Transverse colon (tissue), 4 donors: Measurements from ENCODE around the gene KLF13. TPM values are rescaled to one million over a fixed set of nuclear protein-coding genes. Genes with fewer than 3 reads are reported as not detected.
A peak's percentile ranks its signal among the peaks of the same experiment; 100 is the strongest.

Experiments used
- DNase-seq: peaks from one replicate; pipeline ENCODE4 v3.0.0-alpha.2; 2019
- H3K27ac ChIP-seq, 4 donors: fragments of 200-600 bp; sonication (generic); 2 replicates each; pipeline ENCODE4 v1.5.1; 2016 to 2018; ENCODE audit warnings: inconsistent platforms in 4 of 4
- H3K27me3 ChIP-seq: fragments of 200-600 bp; sonication (generic); 2 replicates; pipeline ENCODE4 v1.5.1; 2017; ENCODE audit warnings: inconsistent platforms
- H3K36me3 ChIP-seq, 4 donors: fragments of 200-600 bp; sonication (generic); 2 replicates each; pipeline ENCODE4 v1.5.1; 2017 to 2019; ENCODE audit warnings: inconsistent platforms in 4 of 4
- H3K4me1 ChIP-seq, 4 donors: fragments of 200-600 bp; sonication (generic); 2 replicates each; pipeline ENCODE4 v1.5.1; 2017 to 2020; ENCODE audit warnings: inconsistent platforms in 4 of 4
- H3K4me3 ChIP-seq, 4 donors: fragments of 200-600 bp; sonication (generic); 1 replicate in 1 of 4; 2 replicates in 3 of 4; pipeline versions ENCODE4 v1.5.1 to v1.6.1; 2017 to 2019; ENCODE audit warnings: inconsistent platforms in 4 of 4
- H3K9me3 ChIP-seq, 2 donors: fragments of 200-600 bp; sonication (generic); 2 replicates each; pipeline ENCODE4 v1.5.1; 2017 to 2019; ENCODE audit warnings: inconsistent platforms in 2 of 2
- EP300 ChIP-seq: sonication (generic); formaldehyde crosslinking; IDR thresholded peaks from one replicate; pipeline ENCODE4 v1.6.1; 2017; ENCODE audit warnings: antibody characterized with exemption, low read depth
- POLR2A ChIP-seq: fragments of 450-650 bp; IDR thresholded peaks from one replicate; pipeline ENCODE4 v1.6.1; 2016; ENCODE audit warnings: antibody characterized with exemption, mild to moderate bottlenecking, moderate library complexity
- POLR2AphosphoS5 ChIP-seq, 3 donors: sonication (generic); formaldehyde crosslinking; IDR thresholded peaks; one replicate each; pipeline ENCODE4 v1.6.1; 2016; ENCODE audit warnings: antibody characterized with exemption in 3 of 3
- WGBS, 2 donors: methylation state at CpG; one replicate each; pipeline ENCODE4 v1.1.5; 2018; ENCODE audit warnings: low coverage in 1 of 2; 5-methylcytosine and 5-hydroxymethylcytosine counted together
- in situ Hi-C, 4 donors: fragments of 200-750 bp; cut with MboI; loops; one replicate each; pipeline versions ENCODE4 v1.15.0 to v1.15.1; 2017; ENCODE audit warnings: low sequenced_read_pairs in 3 of 4, low pct_ligation_motif_present in 1 of 4, low pct_unique_long_range_greater_than_20kb in 1 of 4
- intact Hi-C: fragments of 100-400 bp; cut with DNase I; formaldehyde crosslinking; loops from one replicate; pipeline ENCODE4 v1.15.1; 2023; ENCODE audit warnings: low total_unique reads
- total RNA-seq, 4 donors: library from RNA; depleted of rRNA; stranded (reverse); fragments of >200 nt; gene quantifications; one replicate each; pipeline ENCODE4 v1.1.0, GENCODE V29; 2016
- TF ChIP-seq, protein P1 (sequence below), 5 experiments: fragments of 200-600 bp in 3 of 5; fragments of 450-650 bp in 2 of 5; sonication (generic) in 3 of 5; IDR thresholded peaks; 1 replicate in 2 of 5; 2 replicates in 3 of 5; pipeline ENCODE4 v1.5.1; 2016 to 2017; ENCODE audit warnings: antibody characterized with exemption in 5 of 5, inconsistent platforms in 3 of 5, mild to moderate bottlenecking in 2 of 5, moderate library complexity in 1 of 5

Gene KLF13
- total RNA-seq, 4 donors from 2014 or later = 39.0 to 81.2 (median 68.8) TPM

DNA sequence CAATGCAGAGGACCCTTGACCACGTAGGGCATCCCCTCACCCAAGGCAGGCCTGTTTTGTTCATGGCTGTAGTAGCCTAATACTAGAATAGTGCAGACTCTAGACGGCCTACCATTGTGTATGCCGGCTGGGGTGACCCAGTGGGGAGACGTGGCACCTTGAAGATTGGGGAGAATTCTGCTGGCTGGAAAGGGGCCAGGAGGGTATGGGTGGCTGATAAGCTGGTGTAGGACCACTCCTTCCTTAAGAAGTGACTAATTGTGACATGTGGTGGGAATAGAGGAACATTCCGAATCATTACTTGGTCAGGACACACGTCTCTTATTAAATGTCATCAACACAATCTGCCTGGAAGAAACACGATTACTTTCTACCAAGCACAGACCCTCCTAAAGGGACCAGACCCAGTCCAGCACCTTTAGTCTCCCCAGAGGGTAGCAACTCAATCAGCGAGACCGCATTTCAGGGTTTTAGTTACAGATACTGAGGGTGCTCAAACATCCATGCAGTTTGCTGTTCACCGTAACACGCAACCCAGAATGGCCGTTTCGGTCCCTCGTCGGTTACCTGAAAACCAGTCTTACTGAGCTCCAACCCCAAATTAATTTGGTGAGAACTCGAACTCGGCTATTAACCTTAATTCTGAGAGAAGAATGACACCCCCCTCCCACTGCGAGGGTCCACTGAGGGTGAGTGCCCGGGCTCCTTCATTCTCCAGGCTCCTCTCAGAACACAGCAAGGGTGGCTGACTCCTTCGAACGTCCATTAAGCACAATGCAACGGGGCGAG lies 1.6 kb upstream of the KLF13 start:
- Histone ChIP-seq H3K27ac (peak overlapping the region; percentile 98 to 100 (median 100)), H3K4me1 (peaks cover 8 to 28% (median 22%) of the 10 kb centered on the region in 4 donors), H3K27me3 (no peaks in the 10 kb centered on the region), H3K36me3 (no peaks in the 10 kb centered on the region), H3K9me3 (no peaks in the 10 kb centered on the region), H3K4me3 (peak overlapping the region; percentile 61 to 97 (median 88))
- intact Hi-C loops = loop anchor here (5.0 kb wide), 1 partner anchor 108 kb away; no protein-coding TSS in a partner anchor
- no peak for DNase-seq
- no peak for TF ChIP-seq EP300
- in situ Hi-C loops = loop anchor here in 2 of 4 donors (10.0 to 25.0 kb wide), 2 partner anchors 110 to 113 kb away; no protein-coding TSS in a partner anchor
- WGBS, 2 donors = 64 to 69% methylated on average over 8 to 19 of the region's 23 CpGs

DNA sequence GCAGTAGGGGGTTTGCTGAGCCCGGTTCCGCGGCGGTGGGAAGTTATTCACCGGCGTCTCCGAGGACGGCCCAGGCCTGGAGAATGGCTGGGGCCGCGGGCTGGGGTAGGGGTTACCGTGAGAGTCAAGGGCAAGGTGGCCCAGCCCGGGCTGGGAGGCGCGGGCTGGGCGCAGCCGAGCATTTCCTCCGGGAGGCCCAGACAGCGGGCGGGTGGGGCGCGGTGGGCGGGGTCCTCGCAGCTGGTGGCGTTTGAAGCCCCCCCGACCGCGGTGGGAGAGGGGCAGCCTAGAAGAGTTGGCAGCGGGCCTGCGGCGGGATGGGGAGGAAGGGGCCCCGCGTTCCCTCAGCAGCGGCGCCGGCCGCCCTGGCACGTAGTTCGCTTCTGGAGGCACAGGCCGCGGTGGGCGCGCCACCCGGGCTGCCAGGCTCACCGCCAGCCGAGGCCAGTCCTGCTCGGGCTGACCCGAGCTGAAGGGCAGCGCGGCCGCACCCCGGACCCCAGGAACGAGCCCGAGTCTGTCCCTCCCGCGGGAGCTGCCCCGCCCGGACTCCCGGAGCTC lies 960 bp upstream of the KLF13 start:
- in situ Hi-C loops = loop anchor here in 1 of 4 donors (10.0 kb wide), 1 partner anchor 111 kb away; no protein-coding TSS in a partner anchor
- intact Hi-C loops = loop anchor here (5.0 kb wide), 1 partner anchor 108 kb away; no protein-coding TSS in a partner anchor

DNA sequence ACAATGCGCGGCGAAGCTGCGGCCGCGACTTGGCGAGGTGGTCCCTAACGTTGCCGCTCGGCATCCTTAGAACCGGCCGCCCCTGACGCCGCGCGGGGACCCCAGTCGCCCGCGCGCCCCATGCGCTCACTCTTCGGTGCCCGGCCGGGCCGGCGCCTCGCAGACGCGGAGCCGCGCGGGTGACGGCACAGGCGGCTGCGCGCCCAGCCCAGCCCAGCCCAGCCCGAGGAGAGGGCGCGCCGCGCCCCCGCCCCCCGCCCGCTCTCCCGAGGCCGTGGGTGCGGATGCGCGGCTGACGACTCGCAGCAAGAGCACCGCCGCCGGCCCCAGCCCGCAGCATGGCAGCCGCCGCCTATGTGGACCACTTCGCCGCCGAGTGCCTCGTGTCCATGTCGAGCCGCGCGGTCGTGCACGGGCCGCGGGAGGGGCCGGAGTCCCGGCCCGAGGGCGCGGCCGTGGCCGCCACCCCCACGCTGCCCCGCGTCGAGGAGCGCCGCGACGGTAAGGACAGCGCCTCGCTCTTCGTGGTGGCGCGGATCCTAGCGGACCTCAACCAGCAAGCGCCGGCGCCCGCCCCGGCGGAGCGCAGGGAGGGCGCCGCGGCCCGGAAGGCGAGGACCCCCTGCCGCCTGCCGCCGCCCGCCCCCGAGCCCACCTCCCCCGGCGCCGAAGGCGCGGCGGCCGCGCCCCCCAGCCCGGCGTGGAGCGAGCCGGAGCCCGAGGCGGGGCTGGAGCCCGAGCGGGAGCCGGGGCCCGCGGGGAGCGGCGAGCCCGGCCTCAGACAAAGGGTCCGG lies 437 bp downstream of the KLF13 start:
- WGBS, 2 donors = 0% methylated on average over 66 of the region's 130 CpGs; no CpG with 5 or more reads in 1 of the 2 donors
- Histone ChIP-seq H3K9me3 (no peaks in the 10 kb centered on the region), H3K4me1 (peaks cover 20 to 47% (median 41%) of the 10 kb centered on the region in 4 donors), H3K36me3 (no peaks in the 10 kb centered on the region), H3K4me3 (peak overlapping the region; percentile 49 to 94 (median 74)), H3K27ac (peak overlapping the region; percentile 98 to 100 (median 100)), H3K27me3 (no peaks in the 10 kb centered on the region)
- in situ Hi-C loops (loop anchor here in 1 of 4 donors (10.0 kb wide), 1 partner anchor 112 kb away; no protein-coding TSS in a partner anchor), intact Hi-C loops (loop anchor here (5.0 kb wide), 1 partner anchor 110 kb away; no protein-coding TSS in a partner anchor)
- DNase-seq = peak; percentile 76
- TF ChIP-seq POLR2AphosphoS5 (IDR thresholded peaks at IDR 0.05) (peak; percentile 24 to 81 (median 50)), EP300 (no peak)
- TF ChIP-seq, protein P1, sequence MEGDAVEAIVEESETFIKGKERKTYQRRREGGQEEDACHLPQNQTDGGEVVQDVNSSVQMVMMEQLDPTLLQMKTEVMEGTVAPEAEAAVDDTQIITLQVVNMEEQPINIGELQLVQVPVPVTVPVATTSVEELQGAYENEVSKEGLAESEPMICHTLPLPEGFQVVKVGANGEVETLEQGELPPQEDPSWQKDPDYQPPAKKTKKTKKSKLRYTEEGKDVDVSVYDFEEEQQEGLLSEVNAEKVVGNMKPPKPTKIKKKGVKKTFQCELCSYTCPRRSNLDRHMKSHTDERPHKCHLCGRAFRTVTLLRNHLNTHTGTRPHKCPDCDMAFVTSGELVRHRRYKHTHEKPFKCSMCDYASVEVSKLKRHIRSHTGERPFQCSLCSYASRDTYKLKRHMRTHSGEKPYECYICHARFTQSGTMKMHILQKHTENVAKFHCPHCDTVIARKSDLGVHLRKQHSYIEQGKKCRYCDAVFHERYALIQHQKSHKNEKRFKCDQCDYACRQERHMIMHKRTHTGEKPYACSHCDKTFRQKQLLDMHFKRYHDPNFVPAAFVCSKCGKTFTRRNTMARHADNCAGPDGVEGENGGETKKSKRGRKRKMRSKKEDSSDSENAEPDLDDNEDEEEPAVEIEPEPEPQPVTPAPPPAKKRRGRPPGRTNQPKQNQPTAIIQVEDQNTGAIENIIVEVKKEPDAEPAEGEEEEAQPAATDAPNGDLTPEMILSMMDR (IDR thresholded peaks at IDR 0.05) = no peak

More for the DNA sequence above, 960 bp upstream of the KLF13 start:
- peak; percentile 77 for DNase-seq
- Histone ChIP-seq H3K27me3 (no peaks in the 10 kb centered on the region), H3K27ac (peak overlapping the region; percentile 98 to 100 (median 100)), H3K4me1 (peaks cover 8 to 34% (median 28%) of the 10 kb centered on the region in 4 donors), H3K9me3 (no peaks in the 10 kb centered on the region), H3K36me3 (no peaks in the 10 kb centered on the region), H3K4me3 (peak overlapping the region; percentile 61 to 97 (median 88))
- TF ChIP-seq, protein P1 (IDR thresholded peaks at IDR 0.05) = peak in 1 of 5 experiments; percentile 5
- no peak for TF ChIP-seq EP300
- peak; percentile 94 for TF ChIP-seq POLR2A
- TF ChIP-seq POLR2AphosphoS5 (IDR thresholded peaks at IDR 0.05) = peak in 1 of 3 donors; percentile 87
- 2% methylated on average over 11 of the region's 58 CpGs; no CpG with 5 or more reads in 1 of the 2 donors for WGBS, 2 donors

DNA sequence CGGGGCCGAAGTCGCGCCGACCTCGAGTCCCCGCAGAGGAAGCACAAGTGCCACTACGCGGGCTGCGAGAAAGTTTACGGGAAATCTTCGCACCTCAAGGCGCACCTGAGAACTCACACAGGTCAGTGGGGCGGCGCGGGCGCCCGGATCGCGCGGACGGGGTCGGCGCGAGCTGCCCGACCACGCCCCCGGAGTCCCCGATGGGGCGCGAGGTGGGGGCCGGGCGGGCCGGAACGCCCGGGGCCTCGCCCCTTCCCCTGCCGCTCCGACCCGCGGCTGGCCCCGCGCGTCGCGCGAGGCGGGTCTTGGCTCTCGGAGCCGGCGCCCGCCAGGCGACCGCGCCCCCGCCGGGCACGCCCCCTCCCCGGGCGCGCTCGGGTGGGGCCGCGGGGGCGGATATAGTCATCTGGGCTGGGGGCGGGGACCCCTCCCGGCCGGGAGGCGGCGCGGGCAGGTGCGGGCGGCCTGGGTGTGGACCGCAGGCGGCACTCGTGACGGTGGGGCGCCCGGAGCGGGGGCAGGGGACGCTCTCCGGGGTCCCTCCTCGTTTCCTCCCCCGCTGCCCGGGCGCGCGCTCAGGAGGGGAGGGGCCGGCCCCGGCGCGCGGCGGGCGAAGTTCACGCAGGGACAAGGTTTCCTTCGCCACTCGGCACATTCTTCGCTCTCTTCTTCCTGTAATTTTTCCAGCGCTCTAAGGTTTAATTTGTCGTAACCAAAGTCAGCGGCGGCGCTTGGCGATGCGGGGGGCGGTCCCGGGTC lies 1.2 kb downstream of the KLF13 start:
- DNase-seq = peak; percentile 82
- peaks cover 26 to 55% (median 49%) of the 10 kb centered on the region in 4 donors for H3K4me1 ChIP-seq
- no peaks in the 10 kb centered on the region for H3K9me3 ChIP-seq
- no peaks in the 10 kb centered on the region for H3K36me3 ChIP-seq
- in situ Hi-C loops = loop anchor here in 1 of 4 donors (10.0 kb wide), 1 partner anchor 113 kb away; no protein-coding TSS in a partner anchor
- WGBS, 2 donors = 1% methylated on average over 41 of the region's 108 CpGs; no CpG with 5 or more reads in 1 of the 2 donors
- intact Hi-C loops = loop anchor here (5.0 kb wide), 1 partner anchor 111 kb away; no protein-coding TSS in a partner anchor
- H3K27me3 ChIP-seq = no peaks in the 10 kb centered on the region
- H3K4me3 ChIP-seq = peak overlapping the region; percentile 49 to 94 (median 87)
- TF ChIP-seq POLR2AphosphoS5 (IDR thresholded peaks at IDR 0.05) (peak in 2 of 3 donors; percentile 54 to 63), POLR2A (peak; percentile 60), EP300 (peak; percentile 30)
- TF ChIP-seq, protein P1 (IDR thresholded peaks at IDR 0.05) = peak in 1 of 5 experiments; percentile 8
- H3K27ac ChIP-seq = peak overlapping the region; percentile 98 to 100 (median 100)
